ENCODE data around the gene BCAR3. TPM values are rescaled to one million over a fixed set of nuclear protein-coding genes. Genes with fewer than 3 reads are reported as not detected.

Gene BCAR3
- total RNA-seq, 1 donor from 2014 or later = 14.6 TPM

- H3K36me3 ChIP-seq (ENCODE audit: control insufficient read depth in 3 of 3, insufficient read depth in 3 of 3, low read length in 3 of 3) = no peaks in the 10 kb centered on the region
- H3K27ac ChIP-seq (ENCODE audit: low read depth, low read length) = peak overlapping the region; percentile 1
- H3K4me3 ChIP-seq (ENCODE audit: low read length in 3 of 3) = no peak overlapping the region
- H3K27me3 ChIP-seq (ENCODE audit: control insufficient read depth in 3 of 3, insufficient read depth in 3 of 3, low read length in 3 of 3) = no peaks in the 10 kb centered on the region
- H3K4me1 ChIP-seq (ENCODE audit: control insufficient read depth in 3 of 3, insufficient read depth in 3 of 3, low read length in 3 of 3) = peaks cover 22 to 33% (median 27%) of the 10 kb centered on the region in 3 donors
- no peak overlapping the region for H3K9ac ChIP-seq (ENCODE audit: low read depth in 1 of 3, low read length in 3 of 3)
- no peaks in the 10 kb centered on the region for H3K9me3 ChIP-seq (ENCODE audit: control insufficient read depth in 3 of 3, low read length in 3 of 3)
These were observed 9.0 kb downstream of the BCAR3 start for GRCh38 chr1:93672477-93673162.

GRCh38 chr1:93672069-93672468, 9.6 kb downstream of the BCAR3 start:
- Histone ChIP-seq H3K4me1 (ENCODE audit: control insufficient read depth in 3 of 3, insufficient read depth in 3 of 3, low read length in 3 of 3) (peaks cover 16 to 33% (median 27%) of the 10 kb centered on the region in 3 donors), H3K9me3 (ENCODE audit: control insufficient read depth in 3 of 3, low read length in 3 of 3) (no peaks in the 10 kb centered on the region), H3K4me3 (ENCODE audit: low read length in 3 of 3) (no peak overlapping the region), H3K27me3 (ENCODE audit: control insufficient read depth in 3 of 3, insufficient read depth in 3 of 3, low read length in 3 of 3) (no peaks in the 10 kb centered on the region), H3K9ac (ENCODE audit: low read depth in 1 of 3, low read length in 3 of 3) (no peak overlapping the region), H3K27ac (ENCODE audit: low read depth, low read length) (peak overlapping the region; percentile 1), H3K36me3 (ENCODE audit: control insufficient read depth in 3 of 3, insufficient read depth in 3 of 3, low read length in 3 of 3) (no peaks in the 10 kb centered on the region)

GRCh38 chr1:93671099-93671621, 10.5 kb downstream of the BCAR3 start:
- H3K27me3 ChIP-seq (ENCODE audit: control insufficient read depth in 3 of 3, insufficient read depth in 3 of 3, low read length in 3 of 3) = no peaks in the 10 kb centered on the region
- no peaks in the 10 kb centered on the region for H3K9me3 ChIP-seq (ENCODE audit: control insufficient read depth in 3 of 3, low read length in 3 of 3)
- H3K9ac ChIP-seq (ENCODE audit: low read depth in 1 of 3, low read length in 3 of 3) = no peak overlapping the region
- no peaks in the 10 kb centered on the region for H3K36me3 ChIP-seq (ENCODE audit: control insufficient read depth in 3 of 3, insufficient read depth in 3 of 3, low read length in 3 of 3)
- peaks cover 21 to 34% (median 33%) of the 10 kb centered on the region in 3 donors for H3K4me1 ChIP-seq (ENCODE audit: control insufficient read depth in 3 of 3, insufficient read depth in 3 of 3, low read length in 3 of 3)
- no peak overlapping the region for H3K27ac ChIP-seq (ENCODE audit: low read depth, low read length)
- no peak overlapping the region for H3K4me3 ChIP-seq (ENCODE audit: low read length in 3 of 3)

- Histone ChIP-seq H3K9me3 (ENCODE audit: control insufficient read depth in 3 of 3, low read length in 3 of 3) (no peaks in the 10 kb centered on the region), H3K27me3 (ENCODE audit: control insufficient read depth in 3 of 3, insufficient read depth in 3 of 3, low read length in 3 of 3) (no peaks in the 10 kb centered on the region), H3K36me3 (ENCODE audit: control insufficient read depth in 3 of 3, insufficient read depth in 3 of 3, low read length in 3 of 3) (no peaks in the 10 kb centered on the region), H3K27ac (ENCODE audit: low read depth, low read length) (no peak overlapping the region), H3K4me3 (ENCODE audit: low read length in 3 of 3) (no peak overlapping the region), H3K9ac (ENCODE audit: low read depth in 1 of 3, low read length in 3 of 3) (no peak overlapping the region), H3K4me1 (ENCODE audit: control insufficient read depth in 3 of 3, insufficient read depth in 3 of 3, low read length in 3 of 3) (peaks cover 17 to 25% (median 25%) of the 10 kb centered on the region in 3 donors)
These were observed 11.5 kb downstream of the BCAR3 start for GRCh38 chr1:93670141-93670540.

- Histone ChIP-seq H3K4me1 (ENCODE audit: control insufficient read depth in 3 of 3, insufficient read depth in 3 of 3, low read length in 3 of 3) (peaks cover 20 to 32% (median 28%) of the 10 kb centered on the region in 3 donors), H3K9ac (ENCODE audit: low read depth in 1 of 3, low read length in 3 of 3) (no peak overlapping the region), H3K27ac (ENCODE audit: low read depth, low read length) (no peak overlapping the region), H3K4me3 (ENCODE audit: low read length in 3 of 3) (no peak overlapping the region), H3K9me3 (ENCODE audit: control insufficient read depth in 3 of 3, low read length in 3 of 3) (no peaks in the 10 kb centered on the region), H3K27me3 (ENCODE audit: control insufficient read depth in 3 of 3, insufficient read depth in 3 of 3, low read length in 3 of 3) (no peaks in the 10 kb centered on the region), H3K36me3 (ENCODE audit: control insufficient read depth in 3 of 3, insufficient read depth in 3 of 3, low read length in 3 of 3) (no peaks in the 10 kb centered on the region)
These were observed 12.3 kb downstream of the BCAR3 start for GRCh38 chr1:93669369-93669768.

GRCh38 chr1:93668951-93669350, 12.7 kb downstream of the BCAR3 start:
- no peaks in the 10 kb centered on the region for H3K9me3 ChIP-seq (ENCODE audit: control insufficient read depth in 3 of 3, low read length in 3 of 3)
- peaks cover 20 to 33% (median 28%) of the 10 kb centered on the region in 3 donors for H3K4me1 ChIP-seq (ENCODE audit: control insufficient read depth in 3 of 3, insufficient read depth in 3 of 3, low read length in 3 of 3)
- no peak overlapping the region for H3K4me3 ChIP-seq (ENCODE audit: low read length in 3 of 3)
- H3K9ac ChIP-seq (ENCODE audit: low read depth in 1 of 3, low read length in 3 of 3) = no peak overlapping the region
- no peak overlapping the region for H3K27ac ChIP-seq (ENCODE audit: low read depth, low read length)
- no peaks in the 10 kb centered on the region for H3K27me3 ChIP-seq (ENCODE audit: control insufficient read depth in 3 of 3, insufficient read depth in 3 of 3, low read length in 3 of 3)
- H3K36me3 ChIP-seq (ENCODE audit: control insufficient read depth in 3 of 3, insufficient read depth in 3 of 3, low read length in 3 of 3) = no peaks in the 10 kb centered on the region

- H3K36me3 ChIP-seq (ENCODE audit: control insufficient read depth in 3 of 3, insufficient read depth in 3 of 3, low read length in 3 of 3) = no peaks in the 10 kb centered on the region
- H3K4me1 ChIP-seq (ENCODE audit: control insufficient read depth in 3 of 3, insufficient read depth in 3 of 3, low read length in 3 of 3) = peaks cover 21 to 28% (median 27%) of the 10 kb centered on the region in 3 donors
- H3K9ac ChIP-seq (ENCODE audit: low read depth in 1 of 3, low read length in 3 of 3) = no peak overlapping the region
- no peaks in the 10 kb centered on the region for H3K27me3 ChIP-seq (ENCODE audit: control insufficient read depth in 3 of 3, insufficient read depth in 3 of 3, low read length in 3 of 3)
- H3K27ac ChIP-seq (ENCODE audit: low read depth, low read length) = no peak overlapping the region
- H3K4me3 ChIP-seq (ENCODE audit: low read length in 3 of 3) = no peak overlapping the region
- H3K9me3 ChIP-seq (ENCODE audit: control insufficient read depth in 3 of 3, low read length in 3 of 3) = no peaks in the 10 kb centered on the region
These were observed 13.5 kb downstream of the BCAR3 start for GRCh38 chr1:93668121-93668520.

- H3K9ac ChIP-seq (ENCODE audit: low read depth in 1 of 3, low read length in 3 of 3) = no peak overlapping the region
- H3K4me1 ChIP-seq (ENCODE audit: control insufficient read depth in 3 of 3, insufficient read depth in 3 of 3, low read length in 3 of 3) = peaks cover 23 to 24% (median 24%) of the 10 kb centered on the region in 3 donors
- H3K9me3 ChIP-seq (ENCODE audit: control insufficient read depth in 3 of 3, low read length in 3 of 3) = no peaks in the 10 kb centered on the region
- no peaks in the 10 kb centered on the region for H3K36me3 ChIP-seq (ENCODE audit: control insufficient read depth in 3 of 3, insufficient read depth in 3 of 3, low read length in 3 of 3)
- no peak overlapping the region for H3K27ac ChIP-seq (ENCODE audit: low read depth, low read length)
- no peak overlapping the region for H3K4me3 ChIP-seq (ENCODE audit: low read length in 3 of 3)
- no peaks in the 10 kb centered on the region for H3K27me3 ChIP-seq (ENCODE audit: control insufficient read depth in 3 of 3, insufficient read depth in 3 of 3, low read length in 3 of 3)
These were observed 14.0 kb downstream of the BCAR3 start for GRCh38 chr1:93667642-93668041.

GRCh38 chr1:93666613-93667384, 14.8 kb downstream of the BCAR3 start:
- peaks cover 22% of the 10 kb centered on the region in 3 donors for H3K4me1 ChIP-seq (ENCODE audit: control insufficient read depth in 3 of 3, insufficient read depth in 3 of 3, low read length in 3 of 3)
- H3K4me3 ChIP-seq (ENCODE audit: low read length in 3 of 3) = no peak overlapping the region

GRCh38 chr1:93665015-93665414, 16.6 kb downstream of the BCAR3 start:
- Histone ChIP-seq H3K36me3 (ENCODE audit: control insufficient read depth in 3 of 3, insufficient read depth in 3 of 3, low read length in 3 of 3) (no peaks in the 10 kb centered on the region), H3K27ac (ENCODE audit: low read depth, low read length) (no peak overlapping the region), H3K9ac (ENCODE audit: low read depth in 1 of 3, low read length in 3 of 3) (no peak overlapping the region), H3K27me3 (ENCODE audit: control insufficient read depth in 3 of 3, insufficient read depth in 3 of 3, low read length in 3 of 3) (no peaks in the 10 kb centered on the region), H3K9me3 (ENCODE audit: control insufficient read depth in 3 of 3, low read length in 3 of 3) (no peaks in the 10 kb centered on the region), H3K4me1 (ENCODE audit: control insufficient read depth in 3 of 3, insufficient read depth in 3 of 3, low read length in 3 of 3) (peaks cover 14 to 17% (median 17%) of the 10 kb centered on the region in 3 donors), H3K4me3 (ENCODE audit: low read length in 3 of 3) (no peak overlapping the region)

More at GRCh38 chr1:93666613-93667384, 14.8 kb downstream of the BCAR3 start:
- Histone ChIP-seq H3K27me3 (ENCODE audit: control insufficient read depth in 3 of 3, insufficient read depth in 3 of 3, low read length in 3 of 3) (no peaks in the 10 kb centered on the region), H3K9ac (ENCODE audit: low read depth in 1 of 3, low read length in 3 of 3) (no peak overlapping the region), H3K27ac (ENCODE audit: low read depth, low read length) (no peak overlapping the region), H3K9me3 (ENCODE audit: control insufficient read depth in 3 of 3, low read length in 3 of 3) (no peaks in the 10 kb centered on the region), H3K36me3 (ENCODE audit: control insufficient read depth in 3 of 3, insufficient read depth in 3 of 3, low read length in 3 of 3) (no peaks in the 10 kb centered on the region)

All from skeletal muscle tissue (tissue), 4 donors.